Keratinocyte (primary cell): ENCODE measurements around the gene GNAI1. TPM values are rescaled to one million over a fixed set of nuclear protein-coding genes. Genes with fewer than 3 reads are reported as not detected.

ENCODE experiments used
- DNase-seq: peaks from one replicate; pipeline ENCODE4 v3.0.0-alpha.2; 2011; ENCODE audit warnings: low read depth, missing footprints, low spot score
- FAIRE-seq: peaks from 2 replicates; lab custom pipeline; 2011; peaks lifted over from hg19 to GRCh38; lab: Jason Lieb, UNC
- H2AFZ ChIP-seq: 2 replicates; pipeline ENCODE4 v1.6.0; 2012; ENCODE audit warnings: low read length, control low read depth, inconsistent platforms; ENCODE audit not compliant: control insufficient read depth
- H3K27ac ChIP-seq: 2 replicates; pipeline ENCODE4 v1.5.1; 2011; ENCODE audit warnings: low read length; ENCODE audit not compliant: control insufficient read depth, insufficient read depth
- H3K27me3 ChIP-seq: 3 replicates; pipeline ENCODE4 v1.6.0; 2011; ENCODE audit warnings: low read length; ENCODE audit not compliant: control insufficient read depth, insufficient read depth; ENCODE audit errors: extremely low read depth
- H3K36me3 ChIP-seq, 2 experiments: 2 replicates in 1 of 2; 3 replicates in 1 of 2; pipeline ENCODE4 v1.5.1; 2011; ENCODE audit warnings: low read length in 2 of 2, mild to moderate bottlenecking in 1 of 2; ENCODE audit not compliant: control insufficient read depth in 2 of 2, insufficient read depth in 2 of 2; ENCODE audit errors: extremely low read depth in 1 of 2
- H3K4me1 ChIP-seq: 3 replicates; pipeline ENCODE4 v1.5.1; 2011; ENCODE audit warnings: low read length; ENCODE audit not compliant: control insufficient read depth, insufficient read depth; ENCODE audit errors: extremely low read depth
- H3K4me2 ChIP-seq: 3 replicates; pipeline ENCODE4 v1.6.0; 2011; ENCODE audit warnings: low read depth, low read length; ENCODE audit not compliant: control insufficient read depth, insufficient read depth; ENCODE audit errors: extremely low read depth
- H3K4me3 ChIP-seq, 3 experiments: fragments of 200-600 bp in 1 of 3; sonication (generic) in 1 of 3; 2 replicates in 2 of 3; 3 replicates in 1 of 3; pipeline ENCODE4 v1.5.1; 2011 to 2016; ENCODE audit warnings: low read length in 3 of 3, mild to moderate bottlenecking in 3 of 3, control low read depth in 2 of 3, inconsistent platforms in 1 of 3, low read depth in 1 of 3, mixed read lengths in 1 of 3, mixed run types in 1 of 3, moderate library complexity in 1 of 3; ENCODE audit not compliant: control insufficient read depth in 2 of 3, insufficient read depth in 2 of 3; ENCODE audit errors: extremely low read depth in 1 of 3
- H3K79me2 ChIP-seq: 2 replicates; pipeline ENCODE4 v1.6.0; 2012; ENCODE audit warnings: low read length; ENCODE audit not compliant: control insufficient read depth, insufficient read depth
- H3K9ac ChIP-seq: 3 replicates; pipeline ENCODE4 v1.6.0; 2011; ENCODE audit warnings: low read length; ENCODE audit not compliant: control insufficient read depth, insufficient read depth; ENCODE audit errors: extremely low read depth
- H3K9me1 ChIP-seq: 3 replicates; pipeline ENCODE4 v1.6.0; 2011; ENCODE audit warnings: low read length; ENCODE audit not compliant: control insufficient read depth, insufficient read depth; ENCODE audit errors: extremely low read depth
- H3K9me3 ChIP-seq: 2 replicates; pipeline ENCODE4 v1.5.1; 2012; ENCODE audit warnings: low read depth, low read length; ENCODE audit not compliant: control insufficient read depth
- H4K20me1 ChIP-seq: 3 replicates; pipeline ENCODE4 v1.6.0; 2011; ENCODE audit warnings: low read length; ENCODE audit not compliant: control insufficient read depth, insufficient read depth; ENCODE audit errors: extremely low read depth
- EZH2 ChIP-seq: IDR thresholded peaks from one replicate; pipeline ENCODE4 v1.6.1; 2012; ENCODE audit warnings: inconsistent platforms, mild to moderate bottlenecking, low read length, moderate library complexity
- dilution Hi-C: fragments of 300-500 bp; cut with MboI; formaldehyde crosslinking; loops from one replicate; pipeline ENCODE4 v1.7.0; 2020; ENCODE audit warnings: low sequenced_read_pairs; ENCODE audit not compliant: extremely low pct_ligation_motif_present
- polyA plus RNA-seq, 5 experiments: library from polyadenylated mRNA; depleted of rRNA in 3 of 5; stranded (reverse) in 3 of 5; stranded (forward) in 1 of 5; unstranded in 1 of 5; fragments of >200 nt; gene quantifications; 1 replicate in 1 of 5; 2 replicates in 3 of 5; 3 replicates in 1 of 5; pipeline versions ENCODE4 v1.2.1 to v1.2.3, GENCODE V29; 2011 to 2012; ENCODE audit warnings: missing spikeins in 2 of 5, low read depth in 1 of 5, low replicate concordance in 1 of 5
- TF ChIP-seq, protein P1 (sequence below), 3 experiments: IDR thresholded peaks in 1 of 3; conservative IDR thresholded peaks in 1 of 3; optimal IDR thresholded peaks in 1 of 3; 2 replicates in 2 of 3; 3 replicates in 1 of 3; pipeline versions ENCODE3 to v1.5.1; 2011; ENCODE audit warnings: low read length in 3 of 3, mild to moderate bottlenecking in 3 of 3, moderate library complexity in 2 of 3, control low read depth in 1 of 3, inconsistent platforms in 1 of 3; ENCODE audit not compliant: insufficient read depth in 2 of 3; ENCODE audit errors: extremely low read depth in 1 of 3

Gene GNAI1
- polyA plus RNA-seq, 1 donor (not counting 4 experiments of a cell fraction or from before 2014, with no cell fraction given) = 84.1 TPM

DNA sequence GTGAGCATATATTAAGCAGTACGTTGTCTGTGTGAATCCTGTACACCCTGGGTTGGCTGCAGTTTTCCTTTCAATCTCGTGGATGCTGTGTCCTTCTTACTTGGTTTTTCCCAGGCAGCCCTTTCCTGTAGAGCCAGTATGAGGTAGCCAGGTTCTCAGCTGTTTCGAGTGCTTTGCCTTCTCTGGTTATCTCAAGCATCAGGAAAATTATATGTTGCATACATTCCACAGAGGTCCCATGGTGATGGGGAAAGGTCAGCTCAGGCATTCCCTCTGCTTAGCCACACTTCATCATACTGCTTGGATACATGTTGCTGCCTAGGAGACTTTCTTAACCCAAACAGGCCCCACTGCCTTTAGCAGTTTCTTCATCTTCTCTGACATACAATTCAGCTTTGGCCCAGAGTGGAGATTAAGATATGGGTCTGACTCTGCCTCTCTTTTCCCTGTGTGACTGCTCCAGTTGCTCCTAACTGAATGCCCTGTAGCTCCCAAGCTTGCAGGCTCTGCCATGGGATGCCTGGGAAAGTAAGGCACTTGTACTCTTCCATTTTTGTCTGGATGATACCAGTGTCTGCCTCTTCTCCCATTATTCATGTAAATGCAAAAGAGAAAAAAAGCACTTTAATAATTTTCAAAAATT is 11.3 kb downstream of the GNAI1 start:
- H4K20me1 ChIP-seq = peaks cover 7% of the 10 kb centered on the region
- no peaks in the 10 kb centered on the region for H3K9me3 ChIP-seq
- dilution Hi-C loops = no loop called here
- FAIRE-seq = peak; percentile 76
- H3K4me2 ChIP-seq = peak overlapping the region; percentile 88
- no peaks in the 10 kb centered on the region for H3K36me3 ChIP-seq
- no peak for DNase-seq
- no peak overlapping the region for H2AFZ ChIP-seq
- H3K4me1 ChIP-seq = peaks cover 48% of the 10 kb centered on the region
- H3K4me3 ChIP-seq = peak overlapping the region in 2 of 3 experiments; percentile 43 to 46
- peak overlapping the region; percentile 23 for H3K9ac ChIP-seq
- TF ChIP-seq EZH2 = no peak
- TF ChIP-seq, protein P1, sequence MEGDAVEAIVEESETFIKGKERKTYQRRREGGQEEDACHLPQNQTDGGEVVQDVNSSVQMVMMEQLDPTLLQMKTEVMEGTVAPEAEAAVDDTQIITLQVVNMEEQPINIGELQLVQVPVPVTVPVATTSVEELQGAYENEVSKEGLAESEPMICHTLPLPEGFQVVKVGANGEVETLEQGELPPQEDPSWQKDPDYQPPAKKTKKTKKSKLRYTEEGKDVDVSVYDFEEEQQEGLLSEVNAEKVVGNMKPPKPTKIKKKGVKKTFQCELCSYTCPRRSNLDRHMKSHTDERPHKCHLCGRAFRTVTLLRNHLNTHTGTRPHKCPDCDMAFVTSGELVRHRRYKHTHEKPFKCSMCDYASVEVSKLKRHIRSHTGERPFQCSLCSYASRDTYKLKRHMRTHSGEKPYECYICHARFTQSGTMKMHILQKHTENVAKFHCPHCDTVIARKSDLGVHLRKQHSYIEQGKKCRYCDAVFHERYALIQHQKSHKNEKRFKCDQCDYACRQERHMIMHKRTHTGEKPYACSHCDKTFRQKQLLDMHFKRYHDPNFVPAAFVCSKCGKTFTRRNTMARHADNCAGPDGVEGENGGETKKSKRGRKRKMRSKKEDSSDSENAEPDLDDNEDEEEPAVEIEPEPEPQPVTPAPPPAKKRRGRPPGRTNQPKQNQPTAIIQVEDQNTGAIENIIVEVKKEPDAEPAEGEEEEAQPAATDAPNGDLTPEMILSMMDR (optimal IDR thresholded peaks at IDR 0.05 in 1 of 3, IDR thresholded peaks at IDR 0.05 in 1 of 3, conservative IDR thresholded peaks at IDR 0.05 in 1 of 3; ENCODE audit: extremely low read depth in 1 of 3, insufficient read depth in 2 of 3, low read length in 3 of 3) = no peak
- no peaks in the 10 kb centered on the region for H3K27me3 ChIP-seq
- peak overlapping the region; percentile 63 for H3K27ac ChIP-seq
- peaks cover 100% of the 10 kb centered on the region for H3K79me2 ChIP-seq
- peaks cover 11% of the 10 kb centered on the region for H3K9me1 ChIP-seq

DNA sequence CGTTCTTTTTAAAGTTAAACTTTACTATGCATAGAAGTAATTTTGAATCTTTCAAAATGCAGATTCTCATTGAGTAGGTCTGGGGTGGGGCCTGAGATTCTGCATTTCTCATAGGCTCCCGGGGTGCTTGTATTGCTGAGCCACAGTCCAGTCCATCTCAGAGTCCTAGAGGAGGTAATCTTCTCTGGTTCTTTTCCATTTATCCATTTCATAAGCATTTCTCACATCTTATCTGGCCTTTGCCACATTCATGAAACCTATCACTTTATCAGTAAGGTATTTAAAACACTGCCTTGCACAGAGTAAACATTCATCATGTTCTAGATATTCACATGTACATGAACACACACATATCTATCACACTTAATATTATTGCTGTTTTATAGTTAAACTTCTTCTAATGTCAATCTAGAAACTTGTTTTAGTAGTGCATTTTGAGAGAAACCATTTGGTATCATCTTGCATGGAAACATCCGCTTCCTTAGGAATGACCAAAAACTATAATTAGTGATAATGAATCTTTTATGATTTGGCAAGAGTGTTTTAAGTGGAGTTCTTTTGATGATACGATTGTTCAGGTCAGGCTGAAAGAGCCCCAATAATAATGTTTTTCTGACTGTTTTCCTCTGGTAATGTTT is 12.0 kb downstream of the GNAI1 start:
- H2AFZ ChIP-seq = no peak overlapping the region
- H3K4me3 ChIP-seq = no peak overlapping the region
- peak overlapping the region; percentile 52 for H3K4me2 ChIP-seq
- DNase-seq (no peak), FAIRE-seq (no peak)
- H3K9me3 ChIP-seq = no peaks in the 10 kb centered on the region
- no peaks in the 10 kb centered on the region for H3K27me3 ChIP-seq
- no peaks in the 10 kb centered on the region for H3K36me3 ChIP-seq
- H4K20me1 ChIP-seq = peaks cover 7% of the 10 kb centered on the region
- peak overlapping the region; percentile 73 for H3K27ac ChIP-seq
- no peak for TF ChIP-seq EZH2
- TF ChIP-seq, protein P1 (optimal IDR thresholded peaks at IDR 0.05 in 1 of 3, IDR thresholded peaks at IDR 0.05 in 1 of 3, conservative IDR thresholded peaks at IDR 0.05 in 1 of 3; ENCODE audit: extremely low read depth in 1 of 3, insufficient read depth in 2 of 3, low read length in 3 of 3) = no peak
- no peak overlapping the region for H3K9ac ChIP-seq
- H3K9me1 ChIP-seq = peaks cover 11% of the 10 kb centered on the region
- peaks cover 52% of the 10 kb centered on the region for H3K4me1 ChIP-seq
- dilution Hi-C loops = no loop called here
- peaks cover 97% of the 10 kb centered on the region for H3K79me2 ChIP-seq
